Keratinocyte (primary cell): ENCODE results near the gene SYPL1. TPM values are rescaled to one million over a fixed set of nuclear protein-coding genes. Genes with fewer than 3 reads are reported as not detected.

ENCODE experiments used
- DNase-seq: peaks from one replicate; pipeline ENCODE4 v3.0.0-alpha.2; 2011; ENCODE audit warnings: low read depth, missing footprints, low spot score
- FAIRE-seq: peaks from 2 replicates; lab custom pipeline; 2011; peaks lifted over from hg19 to GRCh38; lab: Jason Lieb, UNC
- H2AFZ ChIP-seq: 2 replicates; pipeline ENCODE4 v1.6.0; 2012; ENCODE audit warnings: low read length, control low read depth, inconsistent platforms; ENCODE audit not compliant: control insufficient read depth
- H3K27ac ChIP-seq: 2 replicates; pipeline ENCODE4 v1.5.1; 2011; ENCODE audit warnings: low read length; ENCODE audit not compliant: control insufficient read depth, insufficient read depth
- H3K27me3 ChIP-seq: 3 replicates; pipeline ENCODE4 v1.6.0; 2011; ENCODE audit warnings: low read length; ENCODE audit not compliant: control insufficient read depth, insufficient read depth; ENCODE audit errors: extremely low read depth
- H3K36me3 ChIP-seq, 2 experiments: 2 replicates in 1 of 2; 3 replicates in 1 of 2; pipeline ENCODE4 v1.5.1; 2011; ENCODE audit warnings: low read length in 2 of 2, mild to moderate bottlenecking in 1 of 2; ENCODE audit not compliant: control insufficient read depth in 2 of 2, insufficient read depth in 2 of 2; ENCODE audit errors: extremely low read depth in 1 of 2
- H3K4me1 ChIP-seq: 3 replicates; pipeline ENCODE4 v1.5.1; 2011; ENCODE audit warnings: low read length; ENCODE audit not compliant: control insufficient read depth, insufficient read depth; ENCODE audit errors: extremely low read depth
- H3K4me2 ChIP-seq: 3 replicates; pipeline ENCODE4 v1.6.0; 2011; ENCODE audit warnings: low read depth, low read length; ENCODE audit not compliant: control insufficient read depth, insufficient read depth; ENCODE audit errors: extremely low read depth
- H3K4me3 ChIP-seq, 3 experiments: fragments of 200-600 bp in 1 of 3; sonication (generic) in 1 of 3; 2 replicates in 2 of 3; 3 replicates in 1 of 3; pipeline ENCODE4 v1.5.1; 2011 to 2016; ENCODE audit warnings: low read length in 3 of 3, mild to moderate bottlenecking in 3 of 3, control low read depth in 2 of 3, inconsistent platforms in 1 of 3, low read depth in 1 of 3, mixed read lengths in 1 of 3, mixed run types in 1 of 3, moderate library complexity in 1 of 3; ENCODE audit not compliant: control insufficient read depth in 2 of 3, insufficient read depth in 2 of 3; ENCODE audit errors: extremely low read depth in 1 of 3
- H3K79me2 ChIP-seq: 2 replicates; pipeline ENCODE4 v1.6.0; 2012; ENCODE audit warnings: low read length; ENCODE audit not compliant: control insufficient read depth, insufficient read depth
- H3K9ac ChIP-seq: 3 replicates; pipeline ENCODE4 v1.6.0; 2011; ENCODE audit warnings: low read length; ENCODE audit not compliant: control insufficient read depth, insufficient read depth; ENCODE audit errors: extremely low read depth
- H3K9me1 ChIP-seq: 3 replicates; pipeline ENCODE4 v1.6.0; 2011; ENCODE audit warnings: low read length; ENCODE audit not compliant: control insufficient read depth, insufficient read depth; ENCODE audit errors: extremely low read depth
- H3K9me3 ChIP-seq: 2 replicates; pipeline ENCODE4 v1.5.1; 2012; ENCODE audit warnings: low read depth, low read length; ENCODE audit not compliant: control insufficient read depth
- H4K20me1 ChIP-seq: 3 replicates; pipeline ENCODE4 v1.6.0; 2011; ENCODE audit warnings: low read length; ENCODE audit not compliant: control insufficient read depth, insufficient read depth; ENCODE audit errors: extremely low read depth
- EZH2 ChIP-seq: IDR thresholded peaks from one replicate; pipeline ENCODE4 v1.6.1; 2012; ENCODE audit warnings: inconsistent platforms, mild to moderate bottlenecking, low read length, moderate library complexity
- dilution Hi-C: fragments of 300-500 bp; cut with MboI; formaldehyde crosslinking; loops from one replicate; pipeline ENCODE4 v1.7.0; 2020; ENCODE audit warnings: low sequenced_read_pairs; ENCODE audit not compliant: extremely low pct_ligation_motif_present
- polyA plus RNA-seq, 5 experiments: library from polyadenylated mRNA; depleted of rRNA in 3 of 5; stranded (reverse) in 3 of 5; stranded (forward) in 1 of 5; unstranded in 1 of 5; fragments of >200 nt; gene quantifications; 1 replicate in 1 of 5; 2 replicates in 3 of 5; 3 replicates in 1 of 5; pipeline versions ENCODE4 v1.2.1 to v1.2.3, GENCODE V29; 2011 to 2012; ENCODE audit warnings: missing spikeins in 2 of 5, low read depth in 1 of 5, low replicate concordance in 1 of 5
- TF ChIP-seq, protein P1 (sequence below), 3 experiments: IDR thresholded peaks in 1 of 3; conservative IDR thresholded peaks in 1 of 3; optimal IDR thresholded peaks in 1 of 3; 2 replicates in 2 of 3; 3 replicates in 1 of 3; pipeline versions ENCODE3 to v1.5.1; 2011; ENCODE audit warnings: low read length in 3 of 3, mild to moderate bottlenecking in 3 of 3, moderate library complexity in 2 of 3, control low read depth in 1 of 3, inconsistent platforms in 1 of 3; ENCODE audit not compliant: insufficient read depth in 2 of 3; ENCODE audit errors: extremely low read depth in 1 of 3

Gene SYPL1
- polyA plus RNA-seq, 1 donor (not counting 4 experiments of a cell fraction or from before 2014, with no cell fraction given): 254 TPM

DNA sequence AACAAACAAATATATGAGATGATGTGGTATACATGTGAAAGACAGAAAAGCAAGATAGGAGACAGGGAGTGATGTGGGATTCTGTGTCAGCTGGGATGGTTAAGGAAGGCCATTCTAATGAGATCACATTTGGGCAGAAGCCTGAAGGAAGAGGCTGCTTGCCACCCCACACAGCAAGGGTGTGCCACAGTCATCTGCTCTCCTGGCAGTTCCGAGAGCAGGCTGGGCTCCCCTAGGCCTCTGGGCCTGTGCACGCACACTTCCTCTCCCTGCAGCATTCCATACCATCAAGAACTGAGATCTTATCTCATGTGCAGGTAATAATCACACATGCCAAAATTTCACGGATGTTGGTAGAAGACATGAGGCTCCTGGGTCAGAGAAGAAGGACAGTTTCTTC, 43.1 kb downstream of the SYPL1 start:
- Histone ChIP-seq H3K9me1 (no peaks in the 10 kb centered on the region), H2AFZ (no peak overlapping the region), H3K9ac (peak overlapping the region; percentile 40), H3K36me3 (no peaks in the 10 kb centered on the region), H3K79me2 (no peaks in the 10 kb centered on the region), H3K4me3 (no peak overlapping the region), H3K4me1 (peaks cover 83% of the 10 kb centered on the region), H3K4me2 (peak overlapping the region; percentile 78), H3K27me3 (no peaks in the 10 kb centered on the region), H3K9me3 (no peaks in the 10 kb centered on the region), H4K20me1 (no peaks in the 10 kb centered on the region), H3K27ac (peak overlapping the region; percentile 87)
- dilution Hi-C loops: no loop called here
- DNase-seq (peak; percentile 89), FAIRE-seq (peak; percentile 64)
- TF ChIP-seq EZH2: no peak
- TF ChIP-seq, protein P1, sequence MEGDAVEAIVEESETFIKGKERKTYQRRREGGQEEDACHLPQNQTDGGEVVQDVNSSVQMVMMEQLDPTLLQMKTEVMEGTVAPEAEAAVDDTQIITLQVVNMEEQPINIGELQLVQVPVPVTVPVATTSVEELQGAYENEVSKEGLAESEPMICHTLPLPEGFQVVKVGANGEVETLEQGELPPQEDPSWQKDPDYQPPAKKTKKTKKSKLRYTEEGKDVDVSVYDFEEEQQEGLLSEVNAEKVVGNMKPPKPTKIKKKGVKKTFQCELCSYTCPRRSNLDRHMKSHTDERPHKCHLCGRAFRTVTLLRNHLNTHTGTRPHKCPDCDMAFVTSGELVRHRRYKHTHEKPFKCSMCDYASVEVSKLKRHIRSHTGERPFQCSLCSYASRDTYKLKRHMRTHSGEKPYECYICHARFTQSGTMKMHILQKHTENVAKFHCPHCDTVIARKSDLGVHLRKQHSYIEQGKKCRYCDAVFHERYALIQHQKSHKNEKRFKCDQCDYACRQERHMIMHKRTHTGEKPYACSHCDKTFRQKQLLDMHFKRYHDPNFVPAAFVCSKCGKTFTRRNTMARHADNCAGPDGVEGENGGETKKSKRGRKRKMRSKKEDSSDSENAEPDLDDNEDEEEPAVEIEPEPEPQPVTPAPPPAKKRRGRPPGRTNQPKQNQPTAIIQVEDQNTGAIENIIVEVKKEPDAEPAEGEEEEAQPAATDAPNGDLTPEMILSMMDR (optimal IDR thresholded peaks at IDR 0.05 in 1 of 3, IDR thresholded peaks at IDR 0.05 in 1 of 3, conservative IDR thresholded peaks at IDR 0.05 in 1 of 3; ENCODE audit: extremely low read depth in 1 of 3, insufficient read depth in 2 of 3, low read length in 3 of 3): no peak

DNA sequence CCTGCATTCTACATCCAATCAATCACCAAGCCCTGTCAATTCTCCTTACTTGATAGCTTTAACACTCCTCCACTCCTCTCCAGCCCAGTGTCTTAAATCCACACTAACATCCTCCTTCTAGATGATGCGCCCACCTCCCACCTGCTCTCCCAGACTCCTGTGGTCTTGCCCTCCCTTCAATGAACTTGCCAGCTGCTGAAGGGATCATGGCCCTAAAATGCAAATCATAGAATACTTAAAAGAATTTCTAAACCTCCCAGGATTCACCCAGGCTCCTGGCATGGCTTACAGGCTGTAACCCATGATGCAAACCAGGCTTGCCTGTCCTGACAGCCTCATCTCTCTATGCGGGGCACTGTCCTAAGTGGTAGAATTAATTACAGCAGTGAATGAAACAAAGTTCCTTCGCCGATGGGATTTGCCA, 43.6 kb downstream of the SYPL1 start:
- peak overlapping the region; percentile 87 for H3K27ac ChIP-seq
- no peak for FAIRE-seq
- no peaks in the 10 kb centered on the region for H3K79me2 ChIP-seq
- peak overlapping the region; percentile 40 for H3K9ac ChIP-seq
- no peaks in the 10 kb centered on the region for H4K20me1 ChIP-seq
- dilution Hi-C loops: no loop called here
- peak overlapping the region; percentile 31 for H3K4me2 ChIP-seq
- no peaks in the 10 kb centered on the region for H3K9me3 ChIP-seq
- TF ChIP-seq, protein P1 (optimal IDR thresholded peaks at IDR 0.05 in 1 of 3, IDR thresholded peaks at IDR 0.05 in 1 of 3, conservative IDR thresholded peaks at IDR 0.05 in 1 of 3; ENCODE audit: extremely low read depth in 1 of 3, insufficient read depth in 2 of 3, low read length in 3 of 3): no peak
- no peak for TF ChIP-seq EZH2
- H3K4me3 ChIP-seq: no peak overlapping the region
- no peaks in the 10 kb centered on the region for H3K9me1 ChIP-seq
- peaks cover 83% of the 10 kb centered on the region for H3K4me1 ChIP-seq
- no peaks in the 10 kb centered on the region for H3K36me3 ChIP-seq
- H3K27me3 ChIP-seq: no peaks in the 10 kb centered on the region
- H2AFZ ChIP-seq: peak overlapping the region; percentile 21
- no peak for DNase-seq
